ENCODE data around the gene ZBTB24. TPM values are rescaled to one million over a fixed set of nuclear protein-coding genes. Genes with fewer than 3 reads are reported as not detected.
"Not testable (repeated sequence)": the region's sequence is repeated elsewhere in the genome, so short reads cannot be mapped to it uniquely, and the experiment has no call there.

The ZBTB24 gene
- total RNA-seq, 2 experiments from 2014 or later, result 15.3 to 17.0 TPM

DNA sequence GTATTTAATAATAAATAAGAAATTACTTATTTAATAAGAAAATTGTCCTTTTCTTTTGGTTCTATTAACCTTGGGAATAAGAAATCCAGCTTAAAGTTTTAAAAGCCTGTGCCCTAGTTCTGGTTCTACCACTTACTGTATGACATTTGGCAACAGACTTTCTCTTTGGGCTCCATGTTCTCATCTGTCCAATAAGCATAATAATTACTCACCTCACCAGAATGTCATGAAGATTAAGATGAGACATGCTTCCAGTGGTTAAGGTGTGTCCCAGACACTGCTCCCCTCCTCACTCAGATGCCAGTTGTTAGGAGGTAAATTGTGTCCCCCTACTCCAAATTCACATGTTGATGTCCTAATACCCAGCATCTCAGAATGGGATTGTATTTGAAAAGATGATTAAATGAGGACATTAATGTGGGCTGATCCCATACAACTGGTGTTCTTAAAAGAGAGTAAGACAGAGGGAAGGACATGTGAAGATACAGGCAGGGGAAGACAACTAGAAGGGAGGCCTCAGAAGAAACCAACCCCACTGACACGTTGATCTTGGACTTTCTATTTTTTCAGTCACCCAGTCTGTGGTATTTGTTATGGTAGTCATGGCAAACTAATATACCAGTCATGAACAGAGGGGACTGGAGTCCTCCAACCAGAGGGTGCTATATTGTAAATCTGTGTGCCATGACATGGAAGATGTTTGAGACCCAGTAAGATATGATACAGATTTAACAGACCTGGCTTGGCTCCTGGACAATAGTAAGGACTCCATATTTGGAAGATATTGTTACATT is 21.1 kb downstream of the ZBTB24 start:
- ChIA-PET POLR2A (interaction anchor here (2.3 kb wide), 1 partner anchor 19 kb away, joined by 19 read pairs; no protein-coding TSS in a partner anchor), CTCF (ENCODE audit: unreplicated experiment) (no interaction called here)
- H3K27ac ChIP-seq (ENCODE audit: low read depth, low read length, poor library complexity, severe bottlenecking), result no peak overlapping the region
- no peaks in the 10 kb centered on the region for H4K20me1 ChIP-seq (ENCODE audit: insufficient read depth, low read length)
- H3K4me1 ChIP-seq (ENCODE audit: insufficient read depth, low read length, poor library complexity, severe bottlenecking), result peaks cover 57% of the 10 kb centered on the region
- no peak overlapping the region for H2AFZ ChIP-seq (ENCODE audit: low read length)
- no peak overlapping the region for H3K4me3 ChIP-seq (ENCODE audit: low read depth, low read length, poor library complexity, severe bottlenecking)
- TF ChIP-seq EZH2phosphoT487 (IDR thresholded peaks at IDR 0.05; ENCODE audit: borderline replicate concordance, low read depth, low read length), result no peak
- TF ChIP-seq, protein P1, sequence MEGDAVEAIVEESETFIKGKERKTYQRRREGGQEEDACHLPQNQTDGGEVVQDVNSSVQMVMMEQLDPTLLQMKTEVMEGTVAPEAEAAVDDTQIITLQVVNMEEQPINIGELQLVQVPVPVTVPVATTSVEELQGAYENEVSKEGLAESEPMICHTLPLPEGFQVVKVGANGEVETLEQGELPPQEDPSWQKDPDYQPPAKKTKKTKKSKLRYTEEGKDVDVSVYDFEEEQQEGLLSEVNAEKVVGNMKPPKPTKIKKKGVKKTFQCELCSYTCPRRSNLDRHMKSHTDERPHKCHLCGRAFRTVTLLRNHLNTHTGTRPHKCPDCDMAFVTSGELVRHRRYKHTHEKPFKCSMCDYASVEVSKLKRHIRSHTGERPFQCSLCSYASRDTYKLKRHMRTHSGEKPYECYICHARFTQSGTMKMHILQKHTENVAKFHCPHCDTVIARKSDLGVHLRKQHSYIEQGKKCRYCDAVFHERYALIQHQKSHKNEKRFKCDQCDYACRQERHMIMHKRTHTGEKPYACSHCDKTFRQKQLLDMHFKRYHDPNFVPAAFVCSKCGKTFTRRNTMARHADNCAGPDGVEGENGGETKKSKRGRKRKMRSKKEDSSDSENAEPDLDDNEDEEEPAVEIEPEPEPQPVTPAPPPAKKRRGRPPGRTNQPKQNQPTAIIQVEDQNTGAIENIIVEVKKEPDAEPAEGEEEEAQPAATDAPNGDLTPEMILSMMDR (conservative IDR thresholded peaks at IDR 0.05; ENCODE audit: low read length), result no peak
- H3K4me2 ChIP-seq (ENCODE audit: low read length), result no peak overlapping the region
- H3K79me2 ChIP-seq (ENCODE audit: insufficient read depth, low read depth, low read length), result peaks cover 52% of the 10 kb centered on the region
- peaks cover 76% of the 10 kb centered on the region for H3K36me3 ChIP-seq (ENCODE audit: insufficient read depth, low read length)
- H3K9me2 ChIP-seq (ENCODE audit: insufficient read depth, low read length), result no peaks in the 10 kb centered on the region
- BruUV-seq (replicated peaks), result no TSS peak
- intact Hi-C loops (cut with micrococcal nuclease; ENCODE audit: unreplicated experiment), result no loop called here
- DNase-seq (ENCODE audit: low spot score), result no peak
- H3K9me3 ChIP-seq (ENCODE audit: low read length), result no peaks in the 10 kb centered on the region

DNA sequence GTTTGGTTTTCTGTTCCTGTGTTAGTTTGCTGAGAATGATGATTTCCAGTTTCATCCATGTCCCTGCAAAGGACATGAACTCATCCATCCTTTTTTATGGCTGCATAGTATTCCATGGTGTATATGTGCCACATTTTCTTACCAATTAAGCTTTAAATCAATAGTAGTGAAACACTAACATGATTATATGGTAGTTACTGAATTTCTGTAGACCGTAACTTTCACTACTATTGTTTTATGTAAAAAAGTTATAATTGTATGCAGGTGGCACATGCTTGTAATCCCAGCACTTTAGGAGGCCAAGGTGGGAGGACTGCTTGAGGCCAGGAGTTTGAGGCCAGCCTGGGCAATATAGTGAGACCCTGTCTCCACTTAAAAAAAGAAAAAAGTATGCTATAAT is 21.8 kb downstream of the ZBTB24 start:
- H4K20me1 ChIP-seq (ENCODE audit: insufficient read depth, low read length); H3K9me3 ChIP-seq (ENCODE audit: low read length); CTCF ChIA-PET (ENCODE audit: unreplicated experiment); H3K27ac ChIP-seq (ENCODE audit: low read depth, low read length, poor library complexity, severe bottlenecking); DNase-seq (ENCODE audit: low spot score); BruUV-seq (replicated peaks); intact Hi-C loops (cut with micrococcal nuclease; ENCODE audit: unreplicated experiment); H3K9me2 ChIP-seq (ENCODE audit: insufficient read depth, low read length); H3K4me3 ChIP-seq (ENCODE audit: low read depth, low read length, poor library complexity, severe bottlenecking); H2AFZ ChIP-seq (ENCODE audit: low read length); H3K4me2 ChIP-seq (ENCODE audit: low read length): not testable (repeated sequence)
- POLR2A ChIA-PET, result interaction anchor here (1.2 to 2.3 kb wide), 5 partner anchors 9 to 19 kb away, joined by 3 to 19 read pairs (median 5); no protein-coding TSS in a partner anchor
- Histone ChIP-seq H3K36me3 (ENCODE audit: insufficient read depth, low read length) (peaks cover 69% of the 10 kb centered on the region), H3K4me1 (ENCODE audit: insufficient read depth, low read length, poor library complexity, severe bottlenecking) (peaks cover 64% of the 10 kb centered on the region), H3K79me2 (ENCODE audit: insufficient read depth, low read depth, low read length) (peaks cover 59% of the 10 kb centered on the region)

DNA sequence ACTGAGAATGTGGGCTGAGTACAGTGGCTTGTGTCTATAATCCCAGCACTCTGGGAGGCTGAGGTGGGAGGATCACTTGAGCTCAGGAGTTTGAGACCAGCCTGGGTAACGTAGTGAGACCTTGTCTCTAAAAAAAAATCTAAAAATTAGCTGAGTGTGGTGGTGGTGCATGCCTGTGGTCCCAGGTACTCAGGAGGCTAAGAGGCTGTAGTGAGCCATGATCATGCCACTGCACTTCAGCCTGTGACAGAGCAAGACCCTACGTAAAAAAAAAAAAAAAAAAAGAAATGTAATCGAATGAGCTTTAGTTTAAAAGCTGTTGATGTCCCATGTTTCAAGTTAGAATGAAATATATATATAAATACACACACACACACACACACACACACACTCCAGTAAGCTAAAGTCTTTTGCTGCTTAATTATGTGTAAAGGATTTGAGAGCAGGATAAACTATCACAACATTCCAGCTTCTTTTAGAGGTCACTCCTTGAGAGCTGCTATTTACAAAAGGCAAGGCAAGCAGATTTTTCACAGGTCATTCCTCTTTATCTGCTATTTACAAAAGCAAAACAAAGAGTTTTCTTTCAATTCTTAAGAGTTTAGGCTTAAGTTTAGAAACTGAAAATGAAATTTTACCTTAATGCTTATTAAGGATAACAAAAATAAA is 22.7 kb downstream of the ZBTB24 start:
- no peak for DNase-seq (ENCODE audit: low spot score)
- Histone ChIP-seq H3K79me2 (ENCODE audit: insufficient read depth, low read depth, low read length) (peaks cover 57% of the 10 kb centered on the region), H3K9me2 (ENCODE audit: insufficient read depth, low read length) (no peaks in the 10 kb centered on the region), H3K9me3 (ENCODE audit: low read length) (no peaks in the 10 kb centered on the region), H2AFZ (ENCODE audit: low read length) (no peak overlapping the region), H3K36me3 (ENCODE audit: insufficient read depth, low read length) (peaks cover 60% of the 10 kb centered on the region), H3K4me1 (ENCODE audit: insufficient read depth, low read length, poor library complexity, severe bottlenecking) (peaks cover 62% of the 10 kb centered on the region), H3K4me2 (ENCODE audit: low read length) (no peak overlapping the region), H3K27ac (ENCODE audit: low read depth, low read length, poor library complexity, severe bottlenecking) (peak overlapping the region; percentile 73), H3K4me3 (ENCODE audit: low read depth, low read length, poor library complexity, severe bottlenecking) (no peak overlapping the region), H4K20me1 (ENCODE audit: insufficient read depth, low read length) (no peaks in the 10 kb centered on the region)
- intact Hi-C loops (cut with micrococcal nuclease; ENCODE audit: unreplicated experiment), result no loop called here
- TF ChIP-seq EZH2phosphoT487 (IDR thresholded peaks at IDR 0.05; ENCODE audit: borderline replicate concordance, low read depth, low read length), result no peak
- TF ChIP-seq, protein P1 (conservative IDR thresholded peaks at IDR 0.05; ENCODE audit: low read length), result no peak
- CTCF ChIA-PET (ENCODE audit: unreplicated experiment), result interaction anchor here (0.6 kb wide), 1 partner anchor 223 kb away, joined by 3 read pairs; no protein-coding TSS in a partner anchor
- no TSS peak for BruUV-seq (replicated peaks)
- POLR2A ChIA-PET, result interaction anchor here (0.6 to 2.3 kb wide), 13 partner anchors 10 to 1481 kb away, joined by 3 to 19 read pairs (median 4); partner anchors contain the start of genes PPIL6, SMPD2 and ZBTB24
